ENCODE data around the gene KHNYN.
A peak's percentile ranks its signal among the peaks of the same experiment; 100 is the strongest.

KHNYN gene

GRCh38 chr14:24389226-24389848 lies 40.4 kb upstream of the KHNYN start:
- no peak overlapping the region for H3K9ac ChIP-seq (ENCODE audit: low read depth, low read length, poor library complexity)
- H2AK5ac ChIP-seq (ENCODE audit: low read depth, low read length): no peak overlapping the region
- no CpG with 5 or more reads among the region's 11 CpGs for WGBS, 2 donors (ENCODE audit: extremely low coverage in 2 of 2, insufficient read length in 2 of 2, insufficient replicate concordance in 1 of 2)
- H2AFZ ChIP-seq (ENCODE audit: low read length): peak overlapping the region; percentile 36
- H2BK12ac ChIP-seq (ENCODE audit: low read length): no peak overlapping the region
- H4K8ac ChIP-seq (ENCODE audit: low read depth, low read length): no peak overlapping the region
- peak overlapping the region; percentile 12 for H3K14ac ChIP-seq (ENCODE audit: low read length)
- H3K23ac ChIP-seq (ENCODE audit: low read depth, low read length, poor library complexity): no peak overlapping the region
- H2BK5ac ChIP-seq (ENCODE audit: low read length): no peak overlapping the region
- H3K27ac ChIP-seq (replicated peaks; ENCODE audit: low read length): no peak overlapping the region
- H2BK15ac ChIP-seq (ENCODE audit: low read length): no peak overlapping the region
- no peak for DNase-seq (ENCODE audit: low spot score)
- H3K79me1 ChIP-seq (ENCODE audit: low read depth, low read length): no peaks in the 10 kb centered on the region
- H3K36me3 ChIP-seq (replicated peaks in 1 of 2; ENCODE audit: control insufficient read depth in 2 of 2, insufficient read depth in 2 of 2, low read length in 2 of 2): no peaks in the 10 kb centered on the region
- H3K18ac ChIP-seq (ENCODE audit: low read length): no peak overlapping the region
- no peak overlapping the region for H3K4me3 ChIP-seq (ENCODE audit: low read length in 2 of 2)
- peaks cover 0 to 30% (median 0%) of the 10 kb centered on the region in 3 experiments for H3K27me3 ChIP-seq (ENCODE audit: control insufficient read depth in 3 of 3, insufficient read depth in 3 of 3, low read depth in 1 of 3, low read length in 3 of 3)
- no peak overlapping the region for H4K91ac ChIP-seq (ENCODE audit: low read depth, low read length, poor library complexity)
- H2BK120ac ChIP-seq (ENCODE audit: low read depth, low read length): no peak overlapping the region
- H3K4me1 ChIP-seq (ENCODE audit: control insufficient read depth in 2 of 2, insufficient read depth in 1 of 2, low read depth in 1 of 2, low read length in 2 of 2): no peaks in the 10 kb centered on the region
- H3K9me3 ChIP-seq (replicated peaks in 1 of 2; ENCODE audit: control insufficient read depth in 2 of 2, insufficient read depth in 1 of 2, low read depth in 1 of 2, low read length in 2 of 2): no peaks in the 10 kb centered on the region
- no peak overlapping the region for H3K4me2 ChIP-seq (ENCODE audit: insufficient read depth, low read length, poor library complexity, severe bottlenecking)
- no peak overlapping the region for H3K4ac ChIP-seq (ENCODE audit: low read length)

- Histone ChIP-seq H2BK12ac (ENCODE audit: low read length) (no peak overlapping the region), H4K8ac (ENCODE audit: low read depth, low read length) (no peak overlapping the region), H3K14ac (ENCODE audit: low read length) (no peak overlapping the region)
Observed at GRCh38 chr14:24390701-24391468, 38.9 kb upstream of the KHNYN start.

GRCh38 chr14:24392325-24393091 lies 37.2 kb upstream of the KHNYN start:
- H3K23ac ChIP-seq (ENCODE audit: low read depth, low read length, poor library complexity): no peak overlapping the region
- H3K27ac ChIP-seq (replicated peaks; ENCODE audit: low read length): no peak overlapping the region
- peaks cover 0 to 47% (median 0%) of the 10 kb centered on the region in 3 experiments for H3K27me3 ChIP-seq (ENCODE audit: control insufficient read depth in 3 of 3, insufficient read depth in 3 of 3, low read depth in 1 of 3, low read length in 3 of 3)
- H3K36me3 ChIP-seq (replicated peaks in 1 of 2; ENCODE audit: control insufficient read depth in 2 of 2, insufficient read depth in 2 of 2, low read length in 2 of 2): no peaks in the 10 kb centered on the region
- H3K9ac ChIP-seq (ENCODE audit: low read depth, low read length, poor library complexity): no peak overlapping the region
- no peak overlapping the region for H3K4me2 ChIP-seq (ENCODE audit: insufficient read depth, low read length, poor library complexity, severe bottlenecking)
- H2AK5ac ChIP-seq (ENCODE audit: low read depth, low read length): no peak overlapping the region
- H2BK12ac ChIP-seq (ENCODE audit: low read length): no peak overlapping the region
- H3K9me3 ChIP-seq (replicated peaks in 1 of 2; ENCODE audit: control insufficient read depth in 2 of 2, insufficient read depth in 1 of 2, low read depth in 1 of 2, low read length in 2 of 2): peaks cover 0 to 3% of the 10 kb centered on the region in 2 donors
- H4K91ac ChIP-seq (ENCODE audit: low read depth, low read length, poor library complexity): no peak overlapping the region
- H4K8ac ChIP-seq (ENCODE audit: low read depth, low read length): no peak overlapping the region
- H3K4me3 ChIP-seq (ENCODE audit: low read length in 2 of 2): no peak overlapping the region
- no peak overlapping the region for H2BK15ac ChIP-seq (ENCODE audit: low read length)
- H2BK5ac ChIP-seq (ENCODE audit: low read length): no peak overlapping the region
- no peak overlapping the region for H3K14ac ChIP-seq (ENCODE audit: low read length)
- H3K4ac ChIP-seq (ENCODE audit: low read length): no peak overlapping the region
- H3K4me1 ChIP-seq (ENCODE audit: control insufficient read depth in 2 of 2, insufficient read depth in 1 of 2, low read depth in 1 of 2, low read length in 2 of 2): peaks cover 0 to under 1% of the 10 kb centered on the region in 2 donors
- no peak overlapping the region for H2AFZ ChIP-seq (ENCODE audit: low read length)
- DNase-seq (ENCODE audit: low spot score): no peak
- no CpG with 5 or more reads among the region's 8 CpGs for WGBS, 2 donors (ENCODE audit: extremely low coverage in 2 of 2, insufficient read length in 2 of 2, insufficient replicate concordance in 1 of 2)
- H2BK120ac ChIP-seq (ENCODE audit: low read depth, low read length): no peak overlapping the region
- H3K18ac ChIP-seq (ENCODE audit: low read length): no peak overlapping the region
- no peaks in the 10 kb centered on the region for H3K79me1 ChIP-seq (ENCODE audit: low read depth, low read length)

More at GRCh38 chr14:24390701-24391468, 38.9 kb upstream of the KHNYN start:
- Histone ChIP-seq H3K27ac (replicated peaks; ENCODE audit: low read length) (no peak overlapping the region), H2AFZ (ENCODE audit: low read length) (no peak overlapping the region), H3K4me2 (ENCODE audit: insufficient read depth, low read length, poor library complexity, severe bottlenecking) (no peak overlapping the region), H3K4me3 (ENCODE audit: low read length in 2 of 2) (no peak overlapping the region), H2AK5ac (ENCODE audit: low read depth, low read length) (no peak overlapping the region), H3K36me3 (replicated peaks in 1 of 2; ENCODE audit: control insufficient read depth in 2 of 2, insufficient read depth in 2 of 2, low read length in 2 of 2) (no peaks in the 10 kb centered on the region), H2BK5ac (ENCODE audit: low read length) (no peak overlapping the region), H3K79me1 (ENCODE audit: low read depth, low read length) (no peaks in the 10 kb centered on the region), H3K4ac (ENCODE audit: low read length) (no peak overlapping the region), H2BK15ac (ENCODE audit: low read length) (no peak overlapping the region), H3K23ac (ENCODE audit: low read depth, low read length, poor library complexity) (no peak overlapping the region), H3K18ac (ENCODE audit: low read length) (no peak overlapping the region), H3K9ac (ENCODE audit: low read depth, low read length, poor library complexity) (no peak overlapping the region), H2BK120ac (ENCODE audit: low read depth, low read length) (no peak overlapping the region), H3K4me1 (ENCODE audit: control insufficient read depth in 2 of 2, insufficient read depth in 1 of 2, low read depth in 1 of 2, low read length in 2 of 2) (no peaks in the 10 kb centered on the region), H3K27me3 (ENCODE audit: control insufficient read depth in 3 of 3, insufficient read depth in 3 of 3, low read depth in 1 of 3, low read length in 3 of 3) (peaks cover 0 to 37% (median 0%) of the 10 kb centered on the region in 3 experiments), H3K9me3 (replicated peaks in 1 of 2; ENCODE audit: control insufficient read depth in 2 of 2, insufficient read depth in 1 of 2, low read depth in 1 of 2, low read length in 2 of 2) (peaks cover 0 to 2% of the 10 kb centered on the region in 2 donors), H4K91ac (ENCODE audit: low read depth, low read length, poor library complexity) (no peak overlapping the region)
- no peak for DNase-seq (ENCODE audit: low spot score)
- no CpG with 5 or more reads among the region's 6 CpGs for WGBS, 2 donors (ENCODE audit: extremely low coverage in 2 of 2, insufficient read length in 2 of 2, insufficient replicate concordance in 1 of 2)

GRCh38 chr14:24394275-24394674 lies 35.5 kb upstream of the KHNYN start:
- no peak overlapping the region for H4K91ac ChIP-seq (ENCODE audit: low read depth, low read length, poor library complexity)
- H2AFZ ChIP-seq (ENCODE audit: low read length): no peak overlapping the region
- no peak overlapping the region for H3K23ac ChIP-seq (ENCODE audit: low read depth, low read length, poor library complexity)
- H2AK5ac ChIP-seq (ENCODE audit: low read depth, low read length): no peak overlapping the region
- H2BK12ac ChIP-seq (ENCODE audit: low read length): no peak overlapping the region
- H3K36me3 ChIP-seq (replicated peaks in 1 of 2; ENCODE audit: control insufficient read depth in 2 of 2, insufficient read depth in 2 of 2, low read length in 2 of 2): no peaks in the 10 kb centered on the region
- no peak overlapping the region for H3K4me2 ChIP-seq (ENCODE audit: insufficient read depth, low read length, poor library complexity, severe bottlenecking)
- H3K18ac ChIP-seq (ENCODE audit: low read length): no peak overlapping the region
- H3K14ac ChIP-seq (ENCODE audit: low read length): no peak overlapping the region
- H3K27ac ChIP-seq (replicated peaks; ENCODE audit: low read length): no peak overlapping the region
- no peak overlapping the region for H3K4me3 ChIP-seq (ENCODE audit: low read length in 2 of 2)
- H2BK120ac ChIP-seq (ENCODE audit: low read depth, low read length): no peak overlapping the region
- peaks cover 0 to 3% of the 10 kb centered on the region in 2 donors for H3K9me3 ChIP-seq (replicated peaks in 1 of 2; ENCODE audit: control insufficient read depth in 2 of 2, insufficient read depth in 1 of 2, low read depth in 1 of 2, low read length in 2 of 2)
- no peak overlapping the region for H2BK5ac ChIP-seq (ENCODE audit: low read length)
- H3K27me3 ChIP-seq (ENCODE audit: control insufficient read depth in 3 of 3, insufficient read depth in 3 of 3, low read depth in 1 of 3, low read length in 3 of 3): peaks cover 0 to 52% (median 0%) of the 10 kb centered on the region in 3 experiments
- WGBS, 2 donors (ENCODE audit: extremely low coverage in 2 of 2, insufficient read length in 2 of 2, insufficient replicate concordance in 1 of 2): no CpG with 5 or more reads among the region's 3 CpGs
- H4K8ac ChIP-seq (ENCODE audit: low read depth, low read length): no peak overlapping the region
- H3K9ac ChIP-seq (ENCODE audit: low read depth, low read length, poor library complexity): no peak overlapping the region
- peaks cover 6 to 7% of the 10 kb centered on the region in 2 donors for H3K4me1 ChIP-seq (ENCODE audit: control insufficient read depth in 2 of 2, insufficient read depth in 1 of 2, low read depth in 1 of 2, low read length in 2 of 2)
- no peaks in the 10 kb centered on the region for H3K79me1 ChIP-seq (ENCODE audit: low read depth, low read length)
- no peak overlapping the region for H2BK15ac ChIP-seq (ENCODE audit: low read length)
- no peak overlapping the region for H3K4ac ChIP-seq (ENCODE audit: low read length)
- DNase-seq (ENCODE audit: low spot score): no peak
